ENCODE data around the gene PARD3B. TPM values are rescaled to one million over a fixed set of nuclear protein-coding genes. Genes with fewer than 3 reads are reported as not detected.

The PARD3B gene
- total and polyA plus RNA-seq, 5 donors from 2014 or later, result 0.03 to 0.68 (median 0.08) TPM; not detected in 1

DNA sequence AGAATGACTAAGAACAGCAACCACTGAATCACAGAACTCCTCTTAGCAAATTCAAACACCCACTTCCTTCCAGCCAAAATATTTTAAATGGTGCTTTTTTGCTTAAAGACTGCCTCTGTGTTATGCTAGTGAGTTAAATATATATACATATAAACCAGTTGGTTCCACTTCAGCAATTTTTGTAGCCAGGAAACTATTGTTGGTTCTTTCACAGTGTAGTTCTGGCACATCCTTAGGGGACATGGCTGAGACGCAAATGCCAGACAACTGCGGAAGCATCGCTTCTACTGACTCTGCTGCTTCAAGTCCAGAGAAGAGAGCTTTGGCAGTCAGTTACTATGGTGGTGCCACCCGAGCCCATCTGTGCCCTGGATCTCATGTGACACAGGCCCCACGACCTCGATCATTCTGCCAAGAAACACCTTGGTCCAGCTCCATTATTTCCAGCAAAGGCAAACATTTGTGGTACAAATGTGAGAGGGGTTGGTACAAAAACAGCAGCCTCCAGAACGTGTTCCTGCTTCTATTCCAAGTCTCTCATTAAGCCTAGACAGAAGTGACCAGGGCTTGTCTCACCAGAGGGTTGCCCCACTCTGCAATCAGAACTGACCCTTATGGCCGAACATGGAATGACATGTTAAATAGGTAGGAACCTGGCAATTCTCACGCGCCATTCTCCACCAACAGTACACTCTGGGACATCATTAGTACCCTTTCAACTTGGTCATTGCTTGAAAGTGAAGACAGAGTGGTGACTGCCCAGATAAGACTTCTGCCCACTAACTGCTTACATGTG is 1019.3 kb downstream of the PARD3B start:
- no peaks in the 10 kb centered on the region for H3K9me3 Mint-ChIP-seq
- H3K27ac Mint-ChIP-seq, result no peak overlapping the region
- DNase-seq (no peak), ATAC-seq (ENCODE audit: low read depth in 2 of 2) (no peak)
- Histone ChIP-seq H3K9me3 (ENCODE audit: control insufficient read depth in 2 of 2, low read length in 2 of 2) (no peaks in the 10 kb centered on the region), H3K27ac (ENCODE audit: insufficient read depth, low read length, poor library complexity, severe bottlenecking) (no peak overlapping the region), H3K27me3 (ENCODE audit: control insufficient read depth, insufficient read depth, low read length) (no peaks in the 10 kb centered on the region), H3K4me1 (ENCODE audit: control insufficient read depth, insufficient read depth, low read length, poor library complexity, severe bottlenecking) (no peaks in the 10 kb centered on the region), H3K36me3 (ENCODE audit: control insufficient read depth, insufficient read depth, low read length) (no peaks in the 10 kb centered on the region), H3K4me3 (ENCODE audit: low read depth, low read length) (no peak overlapping the region)
- H3K36me3 Mint-ChIP-seq, result no peaks in the 10 kb centered on the region
- peaks cover 0 to 6% (median 2%) of the 10 kb centered on the region in 4 donors for H3K4me1 Mint-ChIP-seq
- no peaks in the 10 kb centered on the region for H3K27me3 Mint-ChIP-seq
- H3K4me3 Mint-ChIP-seq, result no peak overlapping the region

DNA sequence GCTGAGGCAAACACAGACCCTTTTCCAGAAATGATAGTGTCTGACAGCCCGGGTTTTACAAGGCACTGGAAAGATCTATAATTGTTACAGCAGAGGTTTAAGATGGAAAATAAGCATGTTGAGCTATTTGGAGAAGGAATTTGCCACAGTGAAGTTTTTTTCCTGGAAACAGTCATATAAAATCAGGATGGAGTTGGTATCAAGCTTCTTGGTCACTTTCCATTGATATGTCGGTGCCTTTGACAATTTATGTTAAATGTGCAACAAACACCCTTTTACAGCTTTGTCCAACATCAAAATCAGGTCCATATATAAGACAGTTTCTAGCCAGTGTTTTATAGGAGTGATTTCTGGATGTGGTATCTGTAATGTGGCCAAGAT is 1019.9 kb downstream of the PARD3B start:
- H3K4me1 Mint-ChIP-seq, result peaks cover 0 to 6% (median 2%) of the 10 kb centered on the region in 4 donors
- H3K36me3 ChIP-seq (ENCODE audit: control insufficient read depth, insufficient read depth, low read length), result no peaks in the 10 kb centered on the region
- no peaks in the 10 kb centered on the region for H3K27me3 ChIP-seq (ENCODE audit: control insufficient read depth, insufficient read depth, low read length)
- H3K4me3 Mint-ChIP-seq, result no peak overlapping the region
- H3K27ac Mint-ChIP-seq, result no peak overlapping the region
- H3K9me3 ChIP-seq (ENCODE audit: control insufficient read depth in 2 of 2, low read length in 2 of 2), result no peaks in the 10 kb centered on the region
- H3K36me3 Mint-ChIP-seq, result no peaks in the 10 kb centered on the region
- H3K9me3 Mint-ChIP-seq, result no peaks in the 10 kb centered on the region
- DNase-seq (no peak), ATAC-seq (ENCODE audit: low read depth in 2 of 2) (no peak)
- no peak overlapping the region for H3K27ac ChIP-seq (ENCODE audit: insufficient read depth, low read length, poor library complexity, severe bottlenecking)
- no peaks in the 10 kb centered on the region for H3K4me1 ChIP-seq (ENCODE audit: control insufficient read depth, insufficient read depth, low read length, poor library complexity, severe bottlenecking)
- no peaks in the 10 kb centered on the region for H3K27me3 Mint-ChIP-seq
- H3K4me3 ChIP-seq (ENCODE audit: low read depth, low read length), result no peak overlapping the region

- no peaks in the 10 kb centered on the region for H3K36me3 ChIP-seq (ENCODE audit: control insufficient read depth, insufficient read depth, low read length)
- H3K27ac ChIP-seq (ENCODE audit: insufficient read depth, low read length, poor library complexity, severe bottlenecking), result no peak overlapping the region
- Mint-ChIP-seq H3K27ac (no peak overlapping the region), H3K4me3 (no peak overlapping the region), H3K4me1 (peaks cover 0 to 6% (median 2%) of the 10 kb centered on the region in 4 donors), H3K36me3 (no peaks in the 10 kb centered on the region), H3K9me3 (peaks cover 0 to 4% (median 0%) of the 10 kb centered on the region in 7 donors), H3K27me3 (no peaks in the 10 kb centered on the region)
- H3K27me3 ChIP-seq (ENCODE audit: control insufficient read depth, insufficient read depth, low read length), result no peaks in the 10 kb centered on the region
- H3K4me3 ChIP-seq (ENCODE audit: low read depth, low read length), result no peak overlapping the region
- H3K4me1 ChIP-seq (ENCODE audit: control insufficient read depth, insufficient read depth, low read length, poor library complexity, severe bottlenecking), result no peaks in the 10 kb centered on the region
- DNase-seq (no peak), ATAC-seq (ENCODE audit: low read depth in 2 of 2) (no peak)
- H3K9me3 ChIP-seq (ENCODE audit: control insufficient read depth in 2 of 2, low read length in 2 of 2), result no peaks in the 10 kb centered on the region
Measured at GRCh38 chr2:205566606-205567168, 1021.4 kb downstream of the PARD3B start.

DNA sequence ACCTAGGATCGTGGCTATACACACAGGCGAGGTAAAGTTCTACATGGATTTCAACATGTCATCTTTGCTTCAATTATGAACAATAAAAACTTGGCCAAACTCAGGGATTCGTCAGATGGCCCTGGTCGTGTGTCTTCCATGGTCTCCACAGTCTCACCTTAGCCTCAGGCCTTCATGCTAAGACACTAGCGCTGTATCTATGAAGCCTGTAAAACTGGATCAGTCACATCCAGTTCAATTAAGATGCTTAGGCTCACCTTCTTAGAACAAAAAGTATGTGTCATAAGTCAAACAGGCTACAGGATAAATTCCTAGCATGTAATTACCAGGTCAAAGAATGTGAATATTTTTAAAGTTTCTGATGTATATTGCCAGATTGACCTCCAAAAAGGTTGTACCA is 1023.3 kb downstream of the PARD3B start:
- no peak overlapping the region for H3K4me3 ChIP-seq (ENCODE audit: low read depth, low read length)
- ATAC-seq (ENCODE audit: low read depth in 2 of 2) (no peak), DNase-seq (no peak)
- no peaks in the 10 kb centered on the region for H3K9me3 ChIP-seq (ENCODE audit: control insufficient read depth in 2 of 2, low read length in 2 of 2)
- no peaks in the 10 kb centered on the region for H3K4me1 ChIP-seq (ENCODE audit: control insufficient read depth, insufficient read depth, low read length, poor library complexity, severe bottlenecking)
- no peak overlapping the region for H3K4me3 Mint-ChIP-seq
- H3K36me3 ChIP-seq (ENCODE audit: control insufficient read depth, insufficient read depth, low read length), result no peaks in the 10 kb centered on the region
- peaks cover 0 to 4% (median 0%) of the 10 kb centered on the region in 7 donors for H3K9me3 Mint-ChIP-seq
- no peak overlapping the region for H3K27ac Mint-ChIP-seq
- no peaks in the 10 kb centered on the region for H3K36me3 Mint-ChIP-seq
- peaks cover 5% of the 10 kb centered on the region for H3K27me3 Mint-ChIP-seq
- peaks cover 0 to 6% (median 0%) of the 10 kb centered on the region in 4 donors for H3K4me1 Mint-ChIP-seq
- H3K27me3 ChIP-seq (ENCODE audit: control insufficient read depth, insufficient read depth, low read length), result no peaks in the 10 kb centered on the region
- H3K27ac ChIP-seq (ENCODE audit: insufficient read depth, low read length, poor library complexity, severe bottlenecking), result no peak overlapping the region

DNA sequence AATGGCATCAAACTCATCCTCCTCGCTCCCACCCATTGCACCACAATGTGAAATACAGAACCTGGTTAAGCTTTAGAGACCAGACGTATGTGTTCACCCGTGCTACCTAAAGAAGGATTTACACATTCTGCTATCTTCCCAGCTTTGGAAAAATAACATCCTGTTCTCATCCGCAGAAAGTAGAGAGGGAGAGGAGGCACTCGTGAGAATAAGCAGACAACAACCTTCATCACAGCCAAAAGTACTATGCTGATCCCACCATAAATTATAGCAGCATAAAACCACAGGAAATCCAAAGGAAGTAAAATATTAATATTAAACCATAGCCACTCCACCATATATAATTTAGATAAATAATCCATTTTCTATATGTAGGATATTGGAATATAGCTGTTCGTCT is 1025.4 kb downstream of the PARD3B start:
- H3K9me3 ChIP-seq (ENCODE audit: control insufficient read depth in 2 of 2, low read length in 2 of 2), result no peaks in the 10 kb centered on the region
- Mint-ChIP-seq H3K4me1 (peaks cover 0 to 6% (median 0%) of the 10 kb centered on the region in 4 donors), H3K27me3 (peaks cover 5% of the 10 kb centered on the region), H3K9me3 (peaks cover 0 to 5% (median 2%) of the 10 kb centered on the region in 7 donors), H3K4me3 (no peak overlapping the region), H3K27ac (no peak overlapping the region), H3K36me3 (no peaks in the 10 kb centered on the region)
- DNase-seq (no peak), ATAC-seq (ENCODE audit: low read depth in 2 of 2) (no peak)
- H3K27ac ChIP-seq (ENCODE audit: insufficient read depth, low read length, poor library complexity, severe bottlenecking), result no peak overlapping the region
- no peaks in the 10 kb centered on the region for H3K27me3 ChIP-seq (ENCODE audit: control insufficient read depth, insufficient read depth, low read length)
- H3K36me3 ChIP-seq (ENCODE audit: control insufficient read depth, insufficient read depth, low read length), result no peaks in the 10 kb centered on the region
- H3K4me3 ChIP-seq (ENCODE audit: low read depth, low read length), result no peak overlapping the region
- H3K4me1 ChIP-seq (ENCODE audit: control insufficient read depth, insufficient read depth, low read length, poor library complexity, severe bottlenecking), result no peaks in the 10 kb centered on the region

- Mint-ChIP-seq H3K9me3 (peaks cover under 1 to 11% (median 4%) of the 10 kb centered on the region in 7 donors), H3K36me3 (no peaks in the 10 kb centered on the region), H3K27me3 (peaks cover 5% of the 10 kb centered on the region), H3K4me1 (no peaks in the 10 kb centered on the region), H3K27ac (no peak overlapping the region), H3K4me3 (no peak overlapping the region)
- Histone ChIP-seq H3K4me3 (ENCODE audit: low read depth, low read length) (no peak overlapping the region), H3K4me1 (ENCODE audit: control insufficient read depth, insufficient read depth, low read length, poor library complexity, severe bottlenecking) (no peaks in the 10 kb centered on the region), H3K27me3 (ENCODE audit: control insufficient read depth, insufficient read depth, low read length) (no peaks in the 10 kb centered on the region), H3K36me3 (ENCODE audit: control insufficient read depth, insufficient read depth, low read length) (no peaks in the 10 kb centered on the region), H3K9me3 (ENCODE audit: control insufficient read depth in 2 of 2, low read length in 2 of 2) (no peaks in the 10 kb centered on the region), H3K27ac (ENCODE audit: insufficient read depth, low read length, poor library complexity, severe bottlenecking) (no peak overlapping the region)
- no peak for DNase-seq
- no peak for ATAC-seq (ENCODE audit: low read depth in 2 of 2)
Measured at GRCh38 chr2:205571360-205571959, 1026.2 kb downstream of the PARD3B start.

GRCh38 chr2:205574001-205574400 is 1028.7 kb downstream of the PARD3B start:
- no peaks in the 10 kb centered on the region for H3K9me3 ChIP-seq (ENCODE audit: control insufficient read depth in 2 of 2, low read length in 2 of 2)
- DNase-seq, result no peak
- H3K4me1 Mint-ChIP-seq, result no peaks in the 10 kb centered on the region

More at GRCh38 chr2:205574001-205574400, 1028.7 kb downstream of the PARD3B start:
- H3K27me3 Mint-ChIP-seq, result peaks cover 14% of the 10 kb centered on the region
- no peak overlapping the region for H3K27ac ChIP-seq (ENCODE audit: insufficient read depth, low read length, poor library complexity, severe bottlenecking)
- H3K9me3 Mint-ChIP-seq, result peaks cover 5 to 20% (median 6%) of the 10 kb centered on the region in 7 donors
- no peak overlapping the region for H3K27ac Mint-ChIP-seq
- H3K4me3 ChIP-seq (ENCODE audit: low read depth, low read length), result no peak overlapping the region
- H3K4me3 Mint-ChIP-seq, result no peak overlapping the region
- H3K36me3 ChIP-seq (ENCODE audit: control insufficient read depth, insufficient read depth, low read length), result no peaks in the 10 kb centered on the region
- H3K36me3 Mint-ChIP-seq, result no peaks in the 10 kb centered on the region
- no peak for ATAC-seq (ENCODE audit: low read depth in 2 of 2)
- no peaks in the 10 kb centered on the region for H3K4me1 ChIP-seq (ENCODE audit: control insufficient read depth, insufficient read depth, low read length, poor library complexity, severe bottlenecking)
- H3K27me3 ChIP-seq (ENCODE audit: control insufficient read depth, insufficient read depth, low read length), result no peaks in the 10 kb centered on the region

Data from CD4-positive, CD25-positive, alpha-beta regulatory T cell (primary cell).